ENCODE results near the gene STRN3. TPM values are rescaled to one million over a fixed set of nuclear protein-coding genes. Genes with fewer than 3 reads are reported as not detected.

The STRN3 gene
- total RNA-seq, 1 experiment from 2014 or later, result 52.1 TPM

- H3K56ac ChIP-seq (ENCODE audit: insufficient read length, low read depth, low read length), result no peak overlapping the region
- TF ChIP-seq CTCF (conservative IDR thresholded peaks at IDR 0.05), result no peak
- no peak overlapping the region for H2AK5ac ChIP-seq (ENCODE audit: insufficient read length, low read length)
- no peak overlapping the region for H3K23ac ChIP-seq (ENCODE audit: insufficient read length, low read depth, low read length)
- H4K20me1 ChIP-seq (ENCODE audit: control insufficient read depth, insufficient read depth, insufficient read length), result no peaks in the 10 kb centered on the region
- H3K9ac ChIP-seq (ENCODE audit: extremely low read depth, insufficient read length, low read length), result no peak overlapping the region
- no peak overlapping the region for H3T11ph ChIP-seq (ENCODE audit: low read length)
- H2AFZ ChIP-seq (ENCODE audit: low read length), result no peak overlapping the region
- H3K4me2 ChIP-seq (ENCODE audit: insufficient read depth, insufficient read length, low read length), result no peak overlapping the region
- no peak overlapping the region for H2BK12ac ChIP-seq (ENCODE audit: insufficient read length, low read depth, low read length)
- DNase-seq, result no peak
- Mint-ChIP-seq H3K4me1 (no peaks in the 10 kb centered on the region), H3K27ac (no peak overlapping the region), H3K27me3 (ENCODE audit: low read depth) (no peaks in the 10 kb centered on the region), H3K36me3 (ENCODE audit: insufficient read depth in 1 of 3, low read depth in 3 of 3) (peaks cover 3 to 10% (median 5%) of the 10 kb centered on the region in 3 experiments; a peak in 4 of 7 replicates), H3K4me3 (no peak overlapping the region), H3K9me3 (no peaks in the 10 kb centered on the region)
- H4K8ac ChIP-seq (replicated peaks; ENCODE audit: insufficient read length, low read depth, low read length), result no peak overlapping the region
- H3K79me1 ChIP-seq (ENCODE audit: insufficient read depth, low read depth, low read length, poor library complexity, severe bottlenecking), result no peaks in the 10 kb centered on the region
- H3K23me2 ChIP-seq (ENCODE audit: insufficient read length, low read depth, low read length, poor library complexity, severe bottlenecking), result no peaks in the 10 kb centered on the region
- no peak overlapping the region for H4K91ac ChIP-seq (ENCODE audit: insufficient read length, low read depth, low read length)
- no peak overlapping the region for H2BK120ac ChIP-seq (ENCODE audit: low read depth, low read length, poor library complexity, severe bottlenecking)
- H3K14ac ChIP-seq (ENCODE audit: insufficient read depth, low read length), result no peak overlapping the region
- H2BK20ac ChIP-seq (ENCODE audit: low read depth, low read length, poor library complexity, severe bottlenecking), result no peak overlapping the region
- no CpG with 5 or more reads among the region's 5 CpGs for WGBS (ENCODE audit: extremely low coverage, insufficient read length, low lambda C conversion rate)
- no peak overlapping the region for H3K4ac ChIP-seq (ENCODE audit: low read depth, low read length)
- no peak overlapping the region for H3K18ac ChIP-seq (ENCODE audit: insufficient read length, low read depth, low read length)
- H2BK5ac ChIP-seq (ENCODE audit: insufficient read length, low read length), result no peak overlapping the region
- H3K79me2 ChIP-seq (ENCODE audit: insufficient read depth, low read length), result no peaks in the 10 kb centered on the region
- no peaks in the 10 kb centered on the region for H3K27me3 ChIP-seq (ENCODE audit: insufficient read depth, low read length)
- no peaks in the 10 kb centered on the region for H3K4me1 ChIP-seq (ENCODE audit: insufficient read depth, low read length)
- no peak overlapping the region for H4K5ac ChIP-seq (ENCODE audit: insufficient read length, low read depth, low read length)
- H3K27ac ChIP-seq (ENCODE audit: insufficient read length, low read depth, low read length), result no peak overlapping the region
- H3K9me3 ChIP-seq (ENCODE audit: control insufficient read depth, low read depth, low read length), result no peaks in the 10 kb centered on the region
- no peak overlapping the region for H2BK15ac ChIP-seq (ENCODE audit: low read depth, low read length)
Measured at GRCh38 chr14:30888480-30889243, 137.5 kb downstream of the STRN3 start.

Measured in H9 (cell line).